Measurements from ENCODE around the gene SATB1. TPM values are rescaled to one million over a fixed set of nuclear protein-coding genes. Genes with fewer than 3 reads are reported as not detected.

Gene SATB1
- total RNA-seq, 1 experiment from 2014 or later: 15.6 TPM

DNA sequence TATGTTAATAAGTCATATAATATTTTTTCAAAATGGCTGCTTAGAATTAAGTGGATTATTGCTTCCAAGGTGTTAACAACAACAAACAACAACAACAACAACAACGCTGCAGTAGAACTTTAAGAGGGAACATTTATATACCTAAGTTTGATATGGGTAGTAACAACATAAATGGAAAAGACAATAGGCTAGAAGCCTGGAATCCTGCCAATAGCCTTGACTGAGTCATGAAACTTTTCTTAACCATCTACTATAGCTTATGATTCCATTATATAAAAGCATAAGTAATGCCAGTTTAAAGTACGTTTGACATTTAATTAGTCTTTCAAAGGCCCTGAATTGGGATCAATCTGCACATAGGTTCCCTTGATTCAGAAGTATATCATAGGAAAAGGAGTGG, 31.2 kb downstream of the SATB1 start:
- Histone ChIP-seq H3K4me1 (ENCODE audit: insufficient read depth, low read length) (no peaks in the 10 kb centered on the region), H3K9me2 (replicated peaks; ENCODE audit: low read length) (no peaks in the 10 kb centered on the region), H3F3A (ENCODE audit: low read length, unreplicated experiment) (no peaks in the 10 kb centered on the region), H3K79me2 (ENCODE audit: low read length) (no peaks in the 10 kb centered on the region), H3K36me3 (ENCODE audit: low read depth, low read length) (no peaks in the 10 kb centered on the region), H3K4me2 (ENCODE audit: low read length) (no peak overlapping the region), H4K20me1 (ENCODE audit: low read length) (no peaks in the 10 kb centered on the region), H3K27me3 (ENCODE audit: low read length) (no peaks in the 10 kb centered on the region), H3K27ac (ENCODE audit: low read length) (no peak overlapping the region), H2AFZ (ENCODE audit: low read length) (no peak overlapping the region), H3K9me3 (ENCODE audit: low read length) (no peaks in the 10 kb centered on the region), H3K4me3 (ENCODE audit: low read length) (no peak overlapping the region), H3K9ac (ENCODE audit: low read length) (no peak overlapping the region)
- DNase-seq (peak; percentile 58), ATAC-seq (no peak)
- no TSS peak for BruUV-seq (replicated peaks)
- ChIA-PET POLR2A (ENCODE audit: unreplicated experiment) (no interaction called here), CTCF (no interaction called here)
- TF ChIP-seq, protein P1, sequence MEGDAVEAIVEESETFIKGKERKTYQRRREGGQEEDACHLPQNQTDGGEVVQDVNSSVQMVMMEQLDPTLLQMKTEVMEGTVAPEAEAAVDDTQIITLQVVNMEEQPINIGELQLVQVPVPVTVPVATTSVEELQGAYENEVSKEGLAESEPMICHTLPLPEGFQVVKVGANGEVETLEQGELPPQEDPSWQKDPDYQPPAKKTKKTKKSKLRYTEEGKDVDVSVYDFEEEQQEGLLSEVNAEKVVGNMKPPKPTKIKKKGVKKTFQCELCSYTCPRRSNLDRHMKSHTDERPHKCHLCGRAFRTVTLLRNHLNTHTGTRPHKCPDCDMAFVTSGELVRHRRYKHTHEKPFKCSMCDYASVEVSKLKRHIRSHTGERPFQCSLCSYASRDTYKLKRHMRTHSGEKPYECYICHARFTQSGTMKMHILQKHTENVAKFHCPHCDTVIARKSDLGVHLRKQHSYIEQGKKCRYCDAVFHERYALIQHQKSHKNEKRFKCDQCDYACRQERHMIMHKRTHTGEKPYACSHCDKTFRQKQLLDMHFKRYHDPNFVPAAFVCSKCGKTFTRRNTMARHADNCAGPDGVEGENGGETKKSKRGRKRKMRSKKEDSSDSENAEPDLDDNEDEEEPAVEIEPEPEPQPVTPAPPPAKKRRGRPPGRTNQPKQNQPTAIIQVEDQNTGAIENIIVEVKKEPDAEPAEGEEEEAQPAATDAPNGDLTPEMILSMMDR (conservative IDR thresholded peaks at IDR 0.05; ENCODE audit: low read depth, low read length): no peak
- TF ChIP-seq EZH2 (IDR thresholded peaks at IDR 0.05; ENCODE audit: low read length, unreplicated experiment) (no peak), EZH2phosphoT487 (IDR thresholded peaks at IDR 0.05; ENCODE audit: borderline replicate concordance, low read length) (no peak)
- intact Hi-C loops (cut with micrococcal nuclease): loop anchor here (10.0 kb wide), 1 partner anchor 969 kb away; no protein-coding TSS in a partner anchor

DNA sequence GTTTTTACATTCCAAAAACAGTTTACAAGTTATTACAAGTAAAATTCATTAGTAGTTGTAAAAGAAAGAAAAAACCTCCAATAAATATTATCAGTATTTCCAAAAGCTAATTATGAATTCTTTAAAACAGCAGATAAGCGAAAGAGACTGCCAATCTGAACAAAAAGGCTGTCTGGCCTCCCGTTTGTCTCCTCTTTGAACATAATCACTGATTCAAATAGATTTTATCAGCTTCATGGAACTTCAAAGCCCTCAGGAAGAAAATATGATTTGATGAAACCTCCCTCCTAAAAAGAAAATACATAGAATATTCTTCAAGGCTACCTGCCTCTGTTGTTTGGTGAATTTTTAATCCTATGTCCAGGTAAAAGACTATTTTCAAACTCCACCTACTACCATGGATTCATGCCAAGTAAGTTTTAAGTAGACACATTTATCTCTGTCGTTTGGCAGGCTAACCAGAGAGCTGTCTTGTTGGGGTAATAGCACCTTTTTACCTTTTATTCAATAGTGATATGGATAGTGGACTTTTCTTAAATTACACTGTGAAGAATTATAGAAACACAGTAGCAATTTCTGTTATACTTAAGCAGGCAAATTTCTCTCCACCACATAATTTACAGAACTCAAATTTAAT, 35.0 kb downstream of the SATB1 start:
- H3K4me1 ChIP-seq (ENCODE audit: insufficient read depth, low read length): no peaks in the 10 kb centered on the region
- no peaks in the 10 kb centered on the region for H4K20me1 ChIP-seq (ENCODE audit: low read length)
- H3K9me2 ChIP-seq (replicated peaks; ENCODE audit: low read length): no peaks in the 10 kb centered on the region
- CTCF ChIA-PET: no interaction called here
- H3K9ac ChIP-seq (ENCODE audit: low read length): no peak overlapping the region
- DNase-seq (no peak), ATAC-seq (no peak)
- no peak for TF ChIP-seq EZH2phosphoT487 (IDR thresholded peaks at IDR 0.05; ENCODE audit: borderline replicate concordance, low read length)
- no peak for TF ChIP-seq EZH2 (IDR thresholded peaks at IDR 0.05; ENCODE audit: low read length, unreplicated experiment)
- TF ChIP-seq, protein P1 (conservative IDR thresholded peaks at IDR 0.05; ENCODE audit: low read depth, low read length): no peak
- intact Hi-C loops (cut with micrococcal nuclease): loop anchor here (10.0 kb wide), 1 partner anchor 965 kb away; no protein-coding TSS in a partner anchor
- H3K79me2 ChIP-seq (ENCODE audit: low read length): no peaks in the 10 kb centered on the region
- H3K4me3 ChIP-seq (ENCODE audit: low read length): no peak overlapping the region
- no TSS peak for BruUV-seq (replicated peaks)
- no peak overlapping the region for H3K27ac ChIP-seq (ENCODE audit: low read length)
- no peaks in the 10 kb centered on the region for H3K36me3 ChIP-seq (ENCODE audit: low read depth, low read length)
- no peaks in the 10 kb centered on the region for H3K27me3 ChIP-seq (ENCODE audit: low read length)
- no peak overlapping the region for H3K4me2 ChIP-seq (ENCODE audit: low read length)
- H3F3A ChIP-seq (ENCODE audit: low read length, unreplicated experiment): no peaks in the 10 kb centered on the region
- H3K9me3 ChIP-seq (ENCODE audit: low read length): no peaks in the 10 kb centered on the region
- POLR2A ChIA-PET (ENCODE audit: unreplicated experiment): interaction anchor here (0.7 kb wide), 1 partner anchor 31 kb away, joined by 3 read pairs; no protein-coding TSS in a partner anchor
- no peak overlapping the region for H2AFZ ChIP-seq (ENCODE audit: low read length)

DNA sequence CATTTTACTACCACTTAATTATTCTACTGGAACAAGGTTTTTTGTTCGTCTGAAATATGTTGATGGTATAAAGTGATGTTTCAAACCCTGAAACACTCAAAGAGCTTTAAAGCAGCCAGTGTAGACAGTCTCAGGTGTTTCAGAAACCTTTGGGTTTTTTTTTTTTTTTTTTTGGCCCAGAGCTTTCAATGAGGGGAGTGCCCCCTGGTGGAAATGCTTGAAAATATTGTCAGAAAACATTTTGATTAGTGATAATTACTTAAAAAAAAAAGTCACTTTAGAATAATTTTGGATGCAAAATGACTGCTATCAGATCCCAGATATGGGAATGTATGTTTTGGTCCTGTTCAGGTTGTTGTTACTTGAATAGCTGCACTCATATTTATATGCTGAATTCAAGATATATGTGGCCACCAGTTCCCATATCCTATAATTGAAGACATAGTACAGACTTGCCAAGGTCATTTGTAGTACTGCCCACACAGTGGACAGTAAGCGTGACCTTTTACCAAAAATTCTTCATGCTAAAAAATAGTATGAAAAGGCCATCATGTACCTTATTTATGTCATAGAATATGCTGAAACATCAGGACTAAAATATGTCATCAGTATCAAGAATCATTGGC, 35.9 kb downstream of the SATB1 start:
- no peak overlapping the region for H3K27ac ChIP-seq (ENCODE audit: low read length)
- intact Hi-C loops (cut with micrococcal nuclease): loop anchor here (1.0 to 10.0 kb wide), 6 partner anchors 92 to 742 kb away; no protein-coding TSS in a partner anchor
- H3K9me3 ChIP-seq (ENCODE audit: low read length): no peaks in the 10 kb centered on the region
- no peaks in the 10 kb centered on the region for H4K20me1 ChIP-seq (ENCODE audit: low read length)
- ChIA-PET POLR2A (ENCODE audit: unreplicated experiment) (no interaction called here), CTCF (interaction anchor here (0.6 to 1.0 kb wide), 6 partner anchors 19 to 589 kb away, joined by 4 to 7 read pairs (median 6); no protein-coding TSS in a partner anchor)
- H3K27me3 ChIP-seq (ENCODE audit: low read length): no peaks in the 10 kb centered on the region
- no peaks in the 10 kb centered on the region for H3F3A ChIP-seq (ENCODE audit: low read length, unreplicated experiment)
- no peaks in the 10 kb centered on the region for H3K79me2 ChIP-seq (ENCODE audit: low read length)
- H3K4me3 ChIP-seq (ENCODE audit: low read length): no peak overlapping the region
- no peak overlapping the region for H2AFZ ChIP-seq (ENCODE audit: low read length)
- BruUV-seq (replicated peaks): no TSS peak
- TF ChIP-seq, protein P1 (conservative IDR thresholded peaks at IDR 0.05; ENCODE audit: low read depth, low read length): peak; percentile 83
- no peak for TF ChIP-seq EZH2 (IDR thresholded peaks at IDR 0.05; ENCODE audit: low read length, unreplicated experiment)
- no peaks in the 10 kb centered on the region for H3K4me1 ChIP-seq (ENCODE audit: insufficient read depth, low read length)
- H3K9ac ChIP-seq (ENCODE audit: low read length): no peak overlapping the region
- DNase-seq (peak; percentile 60), ATAC-seq (no peak)
- H3K4me2 ChIP-seq (ENCODE audit: low read length): no peak overlapping the region
- no peaks in the 10 kb centered on the region for H3K9me2 ChIP-seq (replicated peaks; ENCODE audit: low read length)
- H3K36me3 ChIP-seq (ENCODE audit: low read depth, low read length): no peaks in the 10 kb centered on the region
